PC-9 (cell line): ENCODE results near the gene ID1.

ENCODE experiments used
- CTCF ChIP-seq: fragments of 200-600 bp; sonication (generic); conservative IDR thresholded peaks from 2 replicates; pipeline ENCODE4 v1.6.1; 2017; ENCODE audit warnings: mixed run types, antibody characterized with exemption, mild to moderate bottlenecking, moderate library complexity
- EZH2 ChIP-seq: fragments of 200-600 bp; sonication (generic); IDR thresholded peaks from 2 replicates; pipeline ENCODE4 v1.8.0; 2017; ENCODE audit warnings: antibody characterized with exemption, low read depth

- no peak for TF ChIP-seq CTCF
- no peak for TF ChIP-seq EZH2
Observed at GRCh38 chr20:31630187-31630790, 25.2 kb downstream of the ID1 start.
